Stimulated activated CD8-positive, alpha-beta memory T cell treated with anti-CD3 and anti-CD28 coated beads, Interleukin-4, amount 100 ng/mL, for 24 hours (primary cell): Measurements from ENCODE around the gene THUMPD1.
"Not testable (repeated sequence)": the region's sequence is repeated elsewhere in the genome, so short reads cannot be mapped to it uniquely, and the experiment has no call there.

Experiments
- DNase-seq: peaks from one replicate; pipeline ENCODE4 v3.0.0-alpha.2; 2020; ENCODE audit warnings: low read depth

The THUMPD1 gene

GRCh38 chr16:20747030-20747816 is 5.6 kb upstream of the THUMPD1 start:
- no peak for DNase-seq

- DNase-seq: no peak
These were observed 4.8 kb upstream of the THUMPD1 start for GRCh38 chr16:20746461-20746860.

GRCh38 chr16:20744922-20745440 is 3.4 kb upstream of the THUMPD1 start:
- DNase-seq: no peak

- DNase-seq: no peak
These were observed 2.0 kb upstream of the THUMPD1 start for GRCh38 chr16:20743591-20743990.

DNA sequence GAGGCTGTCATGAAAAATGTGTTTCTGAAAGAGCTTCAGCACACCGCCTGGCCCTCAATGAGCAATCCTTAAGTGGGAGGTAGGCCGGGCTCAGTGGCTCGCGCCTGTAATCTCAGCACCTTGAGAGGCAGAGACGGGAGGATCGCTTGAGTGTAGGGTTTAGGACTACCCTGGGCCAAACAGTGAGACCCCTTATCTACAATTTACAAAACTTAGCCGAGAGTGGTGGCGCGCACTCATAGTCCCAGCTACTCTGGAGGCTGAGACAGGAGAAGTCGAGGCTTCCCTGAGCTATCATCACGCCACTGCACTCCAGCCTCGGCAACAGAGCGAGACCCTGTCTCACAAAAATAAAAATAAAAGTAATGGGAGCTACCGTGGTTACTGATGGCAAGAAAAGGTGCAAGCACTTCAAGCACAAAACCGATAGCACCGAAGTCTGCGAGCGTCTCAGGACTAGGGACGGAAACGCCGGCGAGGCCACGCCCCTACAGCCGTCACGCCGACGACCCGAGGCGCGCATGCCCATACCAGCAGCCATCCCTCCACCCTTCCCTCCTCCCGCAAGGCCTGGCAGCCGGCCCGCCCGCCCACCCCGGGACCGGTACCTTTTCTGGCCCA is 607 bp downstream of the THUMPD1 start:
- peak; percentile 88 for DNase-seq

- DNase-seq: no peak
These were observed 1.4 kb downstream of the THUMPD1 start for GRCh38 chr16:20740007-20740883.

GRCh38 chr16:20735490-20735889 is 6.1 kb downstream of the THUMPD1 start:
- DNase-seq: no peak

DNA sequence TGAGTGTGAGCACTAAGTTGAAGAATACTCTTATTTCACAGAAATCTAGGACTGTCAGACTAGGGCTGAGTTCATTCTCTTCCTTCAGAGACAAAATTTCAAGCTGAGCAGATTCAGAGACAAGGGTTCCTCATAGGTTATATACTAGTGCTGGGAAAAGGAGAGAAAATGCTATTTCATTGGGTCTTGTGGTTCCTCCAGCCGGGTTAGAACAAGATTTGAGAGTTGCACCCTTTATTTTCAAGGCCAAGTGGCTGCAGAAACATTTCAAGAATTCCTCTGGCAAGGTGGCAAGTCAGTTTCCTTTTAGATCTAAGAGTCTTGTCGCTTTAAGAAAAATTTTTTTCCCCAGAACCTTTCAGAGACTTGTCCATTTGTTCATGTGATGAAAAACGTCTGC is 6.8 kb downstream of the THUMPD1 start:
- no peak for DNase-seq

DNA sequence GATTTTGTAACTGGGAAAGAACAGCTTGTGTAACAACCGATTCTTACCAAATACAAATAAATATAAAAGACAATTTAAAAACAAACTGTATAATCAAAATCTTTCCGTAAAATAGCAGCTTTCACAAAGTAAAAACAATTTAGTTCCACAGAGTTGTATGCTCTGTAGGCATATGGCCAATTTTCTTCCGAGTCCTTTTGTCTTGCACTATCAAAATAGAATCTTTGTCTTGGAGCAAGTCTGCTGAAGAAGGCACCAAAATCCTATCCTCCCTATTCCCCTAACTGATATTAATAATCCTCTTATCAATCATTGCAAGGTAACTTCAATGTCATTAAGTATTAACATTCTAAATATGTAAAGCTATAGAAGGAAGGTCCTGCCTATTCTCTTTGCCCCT is 7.6 kb downstream of the THUMPD1 start:
- no peak for DNase-seq

- no peak for DNase-seq
These were observed 12.5 kb downstream of the THUMPD1 start for GRCh38 chr16:20729141-20729540.

GRCh38 chr16:20727181-20727580 is 14.4 kb downstream of the THUMPD1 start:
- no peak for DNase-seq

GRCh38 chr16:20726661-20727060 is 15.0 kb downstream of the THUMPD1 start:
- DNase-seq: no peak

- DNase-seq: no peak
These were observed 21.4 kb downstream of the THUMPD1 start for GRCh38 chr16:20720251-20720650.

DNA sequence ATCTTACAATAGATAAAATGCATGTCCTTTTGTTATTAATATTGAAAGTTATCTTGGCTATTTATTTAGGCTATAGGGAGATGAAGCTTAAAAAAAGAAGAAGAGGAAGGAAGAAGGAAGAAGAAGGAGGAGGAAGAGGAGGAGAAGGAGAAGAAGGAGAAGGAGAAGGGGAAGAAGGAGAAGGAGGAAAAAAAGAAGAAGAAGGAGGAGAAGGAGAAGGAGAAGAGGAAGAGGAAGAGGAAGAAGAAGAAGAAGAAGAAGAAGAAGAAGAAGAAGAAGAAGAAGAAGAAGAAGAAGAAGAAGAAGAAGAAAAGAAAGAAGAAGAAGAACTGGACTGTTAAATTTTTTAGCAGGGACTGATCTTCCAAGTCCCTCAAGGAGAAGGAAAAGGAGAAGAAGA is 23.9 kb downstream of the THUMPD1 start:
- DNase-seq: not testable (repeated sequence)

DNA sequence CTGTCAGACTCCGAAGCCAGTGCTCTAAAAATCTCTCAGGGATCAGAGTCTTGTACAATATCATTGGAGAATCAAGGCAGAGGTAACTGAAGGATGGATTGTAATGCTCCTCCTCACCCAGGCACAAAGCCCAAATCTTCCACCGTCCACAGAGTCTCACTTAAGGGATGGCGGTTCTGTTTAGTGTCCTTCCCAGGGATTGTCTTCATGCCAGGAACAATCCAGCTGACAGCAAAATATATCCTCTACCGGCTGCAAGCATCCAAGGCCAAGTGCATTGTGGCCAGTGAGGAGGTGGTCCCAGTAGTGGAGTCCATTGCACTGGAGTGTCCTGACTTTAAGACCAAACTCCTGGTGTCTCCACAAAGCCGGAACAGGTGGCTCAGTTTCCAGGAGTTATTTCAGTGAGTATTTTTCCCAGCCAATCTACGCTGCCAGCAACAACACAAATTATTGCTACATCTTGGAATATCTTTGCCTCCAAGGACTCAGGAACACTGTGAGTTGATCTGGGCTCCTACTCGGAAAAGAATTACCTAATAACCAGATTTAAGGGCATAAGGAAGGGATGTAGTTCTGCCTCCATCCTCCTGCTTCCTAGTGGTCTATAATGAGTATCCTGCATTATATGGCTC is 30.2 kb downstream of the THUMPD1 start:
- DNase-seq: no peak

- not testable (repeated sequence) for DNase-seq
These were observed 33.5 kb downstream of the THUMPD1 start for GRCh38 chr16:20708129-20708528.

GRCh38 chr16:20707461-20707860 is 34.2 kb downstream of the THUMPD1 start:
- no peak for DNase-seq

DNA sequence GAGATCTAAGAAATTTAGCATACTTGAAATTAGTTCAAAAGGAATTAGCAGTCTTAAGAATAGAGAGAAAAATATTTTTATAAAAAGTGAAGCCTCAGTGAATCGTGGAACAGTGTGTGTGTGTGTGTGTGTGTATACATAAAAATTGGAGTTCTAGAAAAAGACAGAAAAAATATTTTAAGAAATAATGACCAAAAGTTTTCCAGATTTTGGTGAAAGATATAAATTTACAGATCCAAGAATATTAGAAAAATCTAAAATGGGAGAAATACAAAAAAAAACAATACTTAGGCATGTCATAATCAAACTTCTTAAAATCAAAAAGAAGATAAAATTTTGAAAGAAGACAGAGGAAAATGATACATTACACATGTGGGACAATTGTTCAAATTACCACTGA is 35.6 kb downstream of the THUMPD1 start:
- not testable (repeated sequence) for DNase-seq

GRCh38 chr16:20704281-20704680 is 37.3 kb downstream of the THUMPD1 start:
- no peak for DNase-seq

- DNase-seq: not testable (repeated sequence)
These were observed 39.9 kb downstream of the THUMPD1 start for GRCh38 chr16:20701692-20702091.

- no peak for DNase-seq
These were observed 45.0 kb downstream of the THUMPD1 start for GRCh38 chr16:20696618-20697017.

DNA sequence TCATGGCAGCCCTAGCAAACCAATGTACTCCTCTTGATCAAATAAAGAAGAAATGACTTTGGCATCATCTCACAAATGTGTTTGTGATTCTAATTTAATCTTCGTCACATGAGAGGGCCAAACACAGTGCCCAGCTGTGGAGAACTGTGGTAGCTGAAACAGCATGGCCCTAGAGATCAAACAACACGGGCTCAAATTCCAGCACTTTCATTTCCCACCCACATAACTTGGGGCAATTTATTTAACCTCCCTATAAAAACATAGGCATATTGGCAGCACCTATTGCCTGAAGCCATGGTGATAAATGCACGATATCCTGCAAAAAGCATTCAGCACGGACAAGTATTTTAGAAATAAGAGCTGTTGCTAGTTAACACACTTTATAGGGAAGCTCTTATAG is 46.6 kb downstream of the THUMPD1 start:
- DNase-seq: no peak
